Left lung (tissue), 10 donors: Measurements from ENCODE around the gene DMD. TPM values are rescaled to one million over a fixed set of nuclear protein-coding genes. Genes with fewer than 3 reads are reported as not detected.

Experiments
- ATAC-seq: fragments of 200-7000 bp; cut with Tn5 transposase; one replicate; pipeline ENCODE4 v1.9.1; 2020; ENCODE audit warnings: moderate library complexity
- DNase-seq, 4 donors: peaks; one replicate each; pipeline ENCODE4 v3.0.0-alpha.2; 2013 to 2020
- H3K27ac ChIP-seq, 2 donors: fragments of 200-600 bp; sonication (generic) in 1 of 2; one replicate each; pipeline versions ENCODE4 v1.5.0 to v1.8.0; 2020 to 2021
- H3K27me3 ChIP-seq, 2 donors: fragments of 200-600 bp; sonication (generic) in 1 of 2; one replicate each; pipeline versions ENCODE4 v1.5.0 to v1.8.0; 2020 to 2021
- H3K36me3 ChIP-seq, 2 donors: fragments of 200-600 bp; sonication (generic) in 1 of 2; one replicate each; pipeline versions ENCODE4 v1.5.0 to v1.8.0; 2020 to 2021
- H3K4me1 ChIP-seq, 2 donors: fragments of 200-600 bp; one replicate each; pipeline ENCODE4 v1.8.0; 2021
- H3K4me3 ChIP-seq, 2 donors: fragments of 200-600 bp; sonication (generic) in 1 of 2; one replicate each; pipeline versions ENCODE4 v1.5.0 to v1.8.0; 2020 to 2021; ENCODE audit warnings: mild to moderate bottlenecking in 1 of 2
- H3K9me3 ChIP-seq, 2 donors: fragments of 200-600 bp; sonication (generic) in 1 of 2; one replicate each; pipeline versions ENCODE4 v1.5.0 to v1.8.0; 2020 to 2021
- intact Hi-C, 2 donors: fragments of 100-400 bp; cut with DNase I; formaldehyde crosslinking; loops; one replicate each; pipeline versions ENCODE4 v1.11.2 to v1.14.2; 2022
- polyA plus RNA-seq, 6 donors: library from polyadenylated mRNA; unstranded; fragments of 120-200 nt; gene quantifications; one replicate each; pipeline ENCODE4 v1.2.1, GENCODE V29; 2013; ENCODE audit not compliant: insufficient read length in 6 of 6
- total RNA-seq, 2 donors: library from RNA; stranded (reverse); fragmentation: NEBNext Ultra II Directional; extraction: Animal tissue kit (Norgen Biotek cat#: 25700); gene quantifications; one replicate each; pipeline ENCODE4 v1.2.1, GENCODE V29; 2021
- TF ChIP-seq, protein P1 (sequence below), 2 donors: fragments of 200-600 bp; sonication (generic) in 1 of 2; IDR thresholded peaks; one replicate each; pipeline versions ENCODE4 v1.5.0 to v1.8.0; 2021; ENCODE audit warnings: antibody characterized with exemption in 2 of 2
- donor health status: DM: no; HTN: yes; CAD: no.
- donor health status: DM: no; HTN: no; CAD: no.

Gene DMD
- total and polyA plus RNA-seq, 8 donors, result 16.6 to 68.8 (median 54.0) TPM

DNA sequence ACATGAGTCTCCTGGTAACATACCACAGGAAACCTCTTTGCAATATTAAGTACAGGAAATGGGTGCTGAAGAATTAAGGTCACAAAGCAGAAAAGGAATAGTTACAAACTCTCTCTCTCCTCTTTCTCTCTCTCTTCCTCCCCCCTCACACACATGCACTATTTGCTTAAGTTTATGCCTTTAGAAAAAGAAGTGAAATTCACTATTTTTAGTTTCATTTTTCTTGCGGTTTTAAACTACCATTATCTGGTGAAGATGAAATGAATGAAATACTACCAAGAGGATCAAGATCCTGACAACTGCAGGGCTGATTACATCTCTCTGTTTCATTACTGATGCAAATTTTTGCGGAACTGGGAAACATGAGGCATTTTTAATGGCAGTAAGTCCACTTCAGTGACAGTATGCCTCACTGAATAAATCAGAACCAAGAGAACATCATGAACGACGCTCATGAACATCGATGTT is 2075.2 kb downstream of the DMD start:
- ATAC-seq (no peak), DNase-seq (no peak)
- no peaks in the 10 kb centered on the region for H3K4me1 ChIP-seq
- no peaks in the 10 kb centered on the region for H3K36me3 ChIP-seq
- no peaks in the 10 kb centered on the region for H3K9me3 ChIP-seq
- H3K27me3 ChIP-seq, result no peaks in the 10 kb centered on the region
- intact Hi-C loops, result no loop called here
- TF ChIP-seq, protein P1, sequence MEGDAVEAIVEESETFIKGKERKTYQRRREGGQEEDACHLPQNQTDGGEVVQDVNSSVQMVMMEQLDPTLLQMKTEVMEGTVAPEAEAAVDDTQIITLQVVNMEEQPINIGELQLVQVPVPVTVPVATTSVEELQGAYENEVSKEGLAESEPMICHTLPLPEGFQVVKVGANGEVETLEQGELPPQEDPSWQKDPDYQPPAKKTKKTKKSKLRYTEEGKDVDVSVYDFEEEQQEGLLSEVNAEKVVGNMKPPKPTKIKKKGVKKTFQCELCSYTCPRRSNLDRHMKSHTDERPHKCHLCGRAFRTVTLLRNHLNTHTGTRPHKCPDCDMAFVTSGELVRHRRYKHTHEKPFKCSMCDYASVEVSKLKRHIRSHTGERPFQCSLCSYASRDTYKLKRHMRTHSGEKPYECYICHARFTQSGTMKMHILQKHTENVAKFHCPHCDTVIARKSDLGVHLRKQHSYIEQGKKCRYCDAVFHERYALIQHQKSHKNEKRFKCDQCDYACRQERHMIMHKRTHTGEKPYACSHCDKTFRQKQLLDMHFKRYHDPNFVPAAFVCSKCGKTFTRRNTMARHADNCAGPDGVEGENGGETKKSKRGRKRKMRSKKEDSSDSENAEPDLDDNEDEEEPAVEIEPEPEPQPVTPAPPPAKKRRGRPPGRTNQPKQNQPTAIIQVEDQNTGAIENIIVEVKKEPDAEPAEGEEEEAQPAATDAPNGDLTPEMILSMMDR (IDR thresholded peaks at IDR 0.05), result no peak
- no peak overlapping the region for H3K27ac ChIP-seq
- no peak overlapping the region for H3K4me3 ChIP-seq

DNA sequence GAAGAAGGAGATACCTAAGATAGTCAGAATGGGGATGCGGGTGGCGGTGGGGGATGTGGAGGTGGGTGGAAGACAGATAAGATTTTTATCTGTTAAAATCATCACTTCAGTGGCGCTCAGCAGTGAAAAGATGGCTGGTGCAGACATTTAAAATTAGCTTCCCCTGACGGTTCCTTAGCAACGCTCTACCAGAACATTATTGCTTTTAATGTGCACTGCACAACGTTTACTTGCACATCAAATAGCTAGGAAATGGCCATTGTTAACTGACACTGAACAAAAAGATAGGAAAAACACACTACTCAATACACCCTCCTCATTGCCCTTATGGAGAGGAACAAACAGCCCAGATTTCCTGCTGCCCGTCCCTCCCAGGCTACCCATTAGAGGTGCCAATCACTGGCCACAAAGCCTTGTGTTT is 2078.5 kb downstream of the DMD start:
- Histone ChIP-seq H3K36me3 (no peaks in the 10 kb centered on the region), H3K4me1 (no peaks in the 10 kb centered on the region), H3K27me3 (no peaks in the 10 kb centered on the region), H3K9me3 (no peaks in the 10 kb centered on the region), H3K27ac (no peak overlapping the region), H3K4me3 (no peak overlapping the region)
- no peak for DNase-seq
- no peak for ATAC-seq
- TF ChIP-seq, protein P1 (IDR thresholded peaks at IDR 0.05), result no peak
- intact Hi-C loops, result no loop called here

DNA sequence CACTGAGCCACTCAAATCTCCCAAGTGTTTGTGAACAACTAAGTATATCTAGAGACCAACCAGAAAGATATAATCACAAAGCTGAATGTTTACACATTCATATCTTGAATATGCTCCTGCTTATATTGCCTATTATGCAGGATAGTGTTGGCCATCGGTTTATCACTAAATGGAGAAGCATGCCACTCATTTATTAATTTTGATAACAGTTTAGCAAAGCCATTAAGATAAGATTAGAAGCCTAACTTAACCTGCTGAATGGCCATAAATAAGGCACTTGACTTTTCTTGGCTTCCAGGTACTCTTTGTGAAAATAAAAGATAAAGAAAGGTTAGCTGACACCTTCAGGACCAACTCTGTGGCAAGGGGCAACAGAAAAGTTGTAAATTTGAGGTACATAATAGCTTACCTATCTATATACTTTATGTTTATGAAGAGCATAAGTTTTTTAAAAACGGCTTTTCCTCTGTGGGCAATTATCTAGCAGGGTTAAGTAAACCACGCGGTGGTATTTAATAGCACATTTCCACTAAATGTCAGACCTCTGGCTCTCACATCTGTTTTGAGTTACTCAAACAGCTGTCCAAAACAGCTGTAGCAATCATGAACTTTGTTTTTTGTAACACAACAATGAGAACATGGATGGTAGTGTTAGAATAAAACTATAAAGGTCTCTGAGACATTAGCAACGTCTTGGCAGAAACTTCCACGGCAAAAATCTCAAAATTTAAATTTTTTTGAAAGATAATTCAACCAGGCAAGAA is 2080.7 kb downstream of the DMD start:
- peak in 2 of 4 donors; percentile 5 to 16 for DNase-seq
- Histone ChIP-seq H3K27me3 (no peaks in the 10 kb centered on the region), H3K36me3 (no peaks in the 10 kb centered on the region), H3K4me3 (no peak overlapping the region), H3K9me3 (no peaks in the 10 kb centered on the region), H3K4me1 (no peaks in the 10 kb centered on the region), H3K27ac (no peak overlapping the region)
- ATAC-seq, result no peak
- intact Hi-C loops, result no loop called here
- TF ChIP-seq, protein P1 (IDR thresholded peaks at IDR 0.05), result no peak

DNA sequence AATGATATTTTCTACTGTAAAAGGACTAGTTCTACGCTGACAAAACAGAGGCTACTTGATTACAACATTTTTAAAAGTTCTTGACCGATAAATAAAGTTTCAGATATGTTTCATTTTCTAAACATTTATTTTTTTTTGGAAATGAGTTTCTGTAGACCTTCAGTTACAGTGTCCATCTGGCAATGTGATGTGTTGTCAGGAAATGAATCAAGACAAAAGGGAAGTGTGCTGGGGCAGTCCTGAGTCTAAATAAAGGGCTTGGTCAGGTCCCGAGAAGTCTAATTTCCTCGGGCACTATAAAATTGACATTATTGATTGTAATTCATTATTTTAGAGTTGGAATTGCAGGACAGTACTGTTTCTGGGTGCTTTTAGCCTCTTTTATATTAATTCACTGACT is 2082.5 kb downstream of the DMD start:
- TF ChIP-seq, protein P1 (IDR thresholded peaks at IDR 0.05), result no peak
- no peaks in the 10 kb centered on the region for H3K36me3 ChIP-seq
- no peak overlapping the region for H3K27ac ChIP-seq
- H3K9me3 ChIP-seq, result no peaks in the 10 kb centered on the region
- H3K4me1 ChIP-seq, result no peaks in the 10 kb centered on the region
- no peak overlapping the region for H3K4me3 ChIP-seq
- intact Hi-C loops, result no loop called here
- DNase-seq (no peak), ATAC-seq (no peak)
- H3K27me3 ChIP-seq, result no peaks in the 10 kb centered on the region

DNA sequence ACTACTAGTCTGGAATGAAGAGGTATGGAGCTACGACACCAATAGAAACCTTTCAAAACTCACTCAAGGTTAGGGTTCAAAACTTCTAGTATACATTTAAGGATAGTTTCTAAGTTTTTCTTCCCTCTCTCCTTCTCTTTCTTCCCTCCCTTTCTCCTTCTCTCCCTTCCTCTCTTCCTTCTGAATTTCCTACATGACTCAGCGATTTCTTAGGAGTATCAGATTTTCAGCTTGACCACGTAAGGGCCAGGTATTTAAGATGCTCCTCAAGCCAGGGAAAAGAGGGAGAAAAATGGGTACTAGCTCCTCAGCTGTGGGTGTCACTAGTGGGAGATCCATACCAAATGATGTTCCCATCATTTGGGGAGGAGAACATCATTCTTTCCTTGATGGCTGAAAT is 2083.6 kb downstream of the DMD start:
- no peak overlapping the region for H3K27ac ChIP-seq
- no peaks in the 10 kb centered on the region for H3K27me3 ChIP-seq
- no peaks in the 10 kb centered on the region for H3K9me3 ChIP-seq
- DNase-seq (no peak), ATAC-seq (no peak)
- TF ChIP-seq, protein P1 (IDR thresholded peaks at IDR 0.05), result no peak
- no peaks in the 10 kb centered on the region for H3K4me1 ChIP-seq
- H3K36me3 ChIP-seq, result no peaks in the 10 kb centered on the region
- H3K4me3 ChIP-seq, result no peak overlapping the region
- intact Hi-C loops, result no loop called here
